Activated gamma-delta T cell treated with anti-CD3 and anti-CD28 coated beads, Interleukin-2, amount 50 U/mL, for 16 hours (primary cell): ENCODE data around the gene MDM4.
A peak's percentile ranks its signal among the peaks of the same experiment; 100 is the strongest.
"Not testable (repeated sequence)": the region's sequence is repeated elsewhere in the genome, so short reads cannot be mapped to it uniquely, and the experiment has no call there.

Experiments
- DNase-seq: peaks from one replicate; pipeline ENCODE4 v3.0.0-alpha.2; 2020; ENCODE audit warnings: low read depth

Gene MDM4

DNA sequence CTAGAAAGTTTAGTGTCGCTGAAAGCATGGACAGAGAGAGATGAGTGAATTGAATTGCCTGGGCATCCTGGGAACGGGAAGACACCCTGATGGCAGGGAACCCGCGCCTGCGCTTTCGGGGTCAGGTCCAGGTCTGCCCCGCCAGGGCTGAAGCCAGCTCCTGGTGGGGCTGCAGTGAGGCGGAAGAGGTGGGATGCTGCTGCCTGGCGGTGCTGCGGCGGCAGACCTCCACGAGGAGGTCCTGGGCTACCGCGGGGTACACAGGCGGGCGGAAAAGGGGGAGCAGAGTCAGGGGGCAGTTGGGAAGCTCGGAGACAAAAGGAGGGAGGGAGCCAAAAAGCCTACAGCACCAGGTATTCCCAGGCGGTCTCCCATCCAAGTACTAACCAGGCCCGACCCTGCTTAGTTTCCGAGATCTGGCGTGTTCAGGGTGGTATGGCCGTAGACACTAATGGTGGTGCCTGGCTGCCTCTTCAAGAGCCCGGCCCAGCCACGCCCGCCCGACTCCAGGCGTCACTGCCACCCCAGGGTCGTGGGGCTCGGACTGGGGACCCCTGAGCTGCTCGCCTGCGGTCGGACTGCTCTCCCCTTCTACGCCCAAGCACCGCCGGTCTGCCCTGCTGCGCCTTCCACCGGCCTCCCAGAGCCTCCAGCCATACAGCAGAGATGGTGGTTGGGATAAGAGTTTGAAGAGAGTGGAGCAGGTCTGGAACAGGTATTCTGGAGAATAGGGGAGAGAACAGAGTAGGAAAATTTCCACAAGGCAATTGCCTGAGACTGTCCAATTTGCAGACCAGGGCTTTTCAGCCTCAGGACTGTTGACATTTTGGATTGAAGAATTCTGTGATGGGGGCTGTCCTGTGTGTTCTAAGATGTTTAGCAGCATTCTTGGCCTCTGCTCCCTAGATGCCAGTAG, 46.1 kb downstream of the MDM4 start:
- DNase-seq, result no peak

DNA sequence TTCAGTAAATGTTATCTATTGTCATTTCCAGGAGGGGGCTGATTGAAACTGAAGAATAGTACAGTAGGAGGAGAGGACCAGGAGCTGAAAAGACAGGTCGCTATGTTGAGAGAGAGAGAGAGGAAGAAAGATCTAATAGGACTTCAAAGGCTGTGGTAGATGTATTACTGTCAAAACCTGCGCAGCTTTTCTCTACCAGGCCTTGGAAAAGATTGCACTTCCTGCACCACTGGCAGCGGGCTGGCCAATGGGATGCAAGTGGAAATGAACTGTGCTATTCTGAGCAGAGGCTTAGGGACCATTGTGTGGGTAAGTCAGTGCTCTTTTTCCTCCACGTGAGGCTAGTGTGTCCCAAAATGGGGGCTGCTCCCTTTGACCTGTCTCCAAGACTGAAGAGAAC, 47.1 kb downstream of the MDM4 start:
- no peak for DNase-seq

DNA sequence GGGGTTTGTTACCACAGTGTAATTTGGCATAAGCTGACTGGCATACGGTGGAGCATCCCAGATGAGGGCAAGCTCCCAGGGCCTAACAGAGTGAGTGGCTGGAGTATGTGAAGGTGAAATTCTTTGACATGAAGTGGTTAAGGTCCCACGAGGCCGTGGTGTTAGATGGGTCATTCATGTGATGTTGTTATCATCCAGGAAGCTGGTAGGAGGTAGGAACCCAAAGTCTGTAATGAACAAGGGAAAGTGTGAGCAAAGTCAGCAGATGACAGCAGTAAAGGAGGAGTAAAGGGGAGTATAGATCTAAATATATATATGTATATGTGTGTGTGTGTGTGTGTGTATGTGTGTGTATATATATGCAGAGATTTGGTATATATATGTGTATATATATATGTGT, 47.6 kb downstream of the MDM4 start:
- no peak for DNase-seq

DNA sequence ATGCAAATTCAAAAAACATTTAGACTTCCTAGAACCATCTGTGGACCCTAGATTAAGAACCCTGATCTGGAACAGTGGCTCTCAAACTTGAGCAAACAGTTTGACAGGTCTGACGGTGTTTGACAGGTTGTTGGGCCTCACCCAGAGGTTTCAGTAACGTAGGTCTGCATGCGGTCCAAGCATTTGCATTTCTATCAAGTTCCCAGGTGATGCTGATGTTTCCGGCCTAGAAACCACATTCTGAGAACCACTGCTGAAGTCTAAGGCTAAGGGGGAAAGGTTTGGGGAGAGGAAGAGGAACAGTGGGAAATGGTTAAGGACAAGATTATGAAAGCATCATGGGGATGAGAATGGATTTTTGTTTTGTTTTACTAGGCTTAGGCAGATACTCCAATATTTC, 48.6 kb downstream of the MDM4 start:
- DNase-seq, result no peak

DNA sequence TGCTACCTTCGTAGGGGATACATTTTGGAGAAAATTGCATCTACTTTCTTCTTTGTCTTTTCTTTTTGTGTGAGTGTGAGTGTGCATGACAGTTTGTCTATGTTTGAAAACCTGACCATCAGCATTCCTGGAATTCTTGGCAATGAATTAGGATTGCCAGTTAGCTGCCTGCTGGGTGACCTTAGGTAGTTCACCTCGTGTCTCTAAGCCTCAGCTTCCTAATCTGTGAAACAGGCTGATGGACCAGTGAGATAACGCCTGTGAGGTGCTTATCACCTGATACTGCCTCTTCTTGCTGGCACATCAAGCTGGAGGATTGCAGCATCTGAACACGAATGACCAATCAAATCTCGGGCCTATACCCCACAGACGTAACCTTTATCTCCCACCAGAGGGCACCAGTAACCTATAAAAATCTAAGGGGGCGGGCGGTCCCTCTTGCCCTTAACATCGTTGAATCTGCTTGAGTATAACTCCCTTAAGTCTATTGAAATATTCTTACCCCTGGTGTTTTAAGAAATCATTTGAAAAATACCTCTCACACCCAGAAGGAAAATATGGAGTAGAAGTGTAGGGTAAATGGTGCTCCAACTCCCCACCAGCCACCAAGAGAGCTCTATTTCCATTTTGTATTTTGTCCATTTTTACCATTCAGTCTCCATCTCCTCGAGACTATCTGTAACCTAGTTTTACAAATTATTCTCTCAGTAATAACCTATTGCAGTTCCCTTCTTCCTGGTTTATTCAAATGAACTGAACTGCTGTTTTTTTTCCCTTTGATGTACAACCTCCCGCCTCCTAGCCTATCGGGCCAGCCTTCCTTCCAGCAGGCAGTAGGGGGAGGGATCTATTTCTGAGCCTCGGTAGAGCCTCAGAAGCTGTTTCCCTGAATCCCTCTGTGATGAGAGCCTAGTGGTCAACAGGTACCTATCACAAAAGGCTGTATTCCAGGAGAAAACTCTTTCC, 49.7 kb downstream of the MDM4 start:
- peak; percentile 32 for DNase-seq

DNA sequence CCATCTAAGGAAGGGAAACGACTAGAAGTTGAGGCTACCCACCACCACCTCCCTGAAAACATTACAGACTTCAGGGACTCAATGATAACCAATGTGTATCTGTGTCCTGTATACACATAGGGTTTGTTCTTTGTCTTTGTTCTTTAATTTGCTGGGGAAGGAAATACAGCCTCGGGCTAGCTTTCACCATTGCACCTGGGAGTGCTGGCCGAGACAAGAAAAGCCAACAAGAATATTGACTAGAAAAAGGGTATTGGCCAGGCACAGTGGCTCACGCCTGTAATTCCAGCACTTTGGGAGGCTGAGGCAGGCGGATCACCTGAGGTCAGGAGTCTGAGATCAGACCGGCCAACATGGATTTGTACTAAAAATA, 50.4 kb downstream of the MDM4 start:
- DNase-seq, result no peak

DNA sequence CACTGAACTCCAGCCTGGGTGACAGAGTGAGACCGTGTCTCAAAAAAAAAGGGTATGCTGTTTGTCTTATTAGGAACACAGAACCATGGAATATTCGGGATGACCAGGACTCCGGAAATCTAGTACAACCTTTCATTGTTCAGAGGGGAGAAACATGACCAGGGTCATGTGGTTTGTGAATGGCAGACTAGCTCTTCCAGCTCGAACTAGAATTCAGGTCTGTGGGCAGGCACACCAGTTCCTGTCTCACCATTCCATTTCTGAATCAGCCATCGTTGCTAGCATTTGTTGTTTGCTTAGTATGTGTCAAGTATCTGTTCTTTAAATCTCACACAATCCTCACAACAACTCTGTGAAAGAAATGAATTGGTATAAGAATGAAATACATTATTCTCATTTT, 50.9 kb downstream of the MDM4 start:
- no peak for DNase-seq

DNA sequence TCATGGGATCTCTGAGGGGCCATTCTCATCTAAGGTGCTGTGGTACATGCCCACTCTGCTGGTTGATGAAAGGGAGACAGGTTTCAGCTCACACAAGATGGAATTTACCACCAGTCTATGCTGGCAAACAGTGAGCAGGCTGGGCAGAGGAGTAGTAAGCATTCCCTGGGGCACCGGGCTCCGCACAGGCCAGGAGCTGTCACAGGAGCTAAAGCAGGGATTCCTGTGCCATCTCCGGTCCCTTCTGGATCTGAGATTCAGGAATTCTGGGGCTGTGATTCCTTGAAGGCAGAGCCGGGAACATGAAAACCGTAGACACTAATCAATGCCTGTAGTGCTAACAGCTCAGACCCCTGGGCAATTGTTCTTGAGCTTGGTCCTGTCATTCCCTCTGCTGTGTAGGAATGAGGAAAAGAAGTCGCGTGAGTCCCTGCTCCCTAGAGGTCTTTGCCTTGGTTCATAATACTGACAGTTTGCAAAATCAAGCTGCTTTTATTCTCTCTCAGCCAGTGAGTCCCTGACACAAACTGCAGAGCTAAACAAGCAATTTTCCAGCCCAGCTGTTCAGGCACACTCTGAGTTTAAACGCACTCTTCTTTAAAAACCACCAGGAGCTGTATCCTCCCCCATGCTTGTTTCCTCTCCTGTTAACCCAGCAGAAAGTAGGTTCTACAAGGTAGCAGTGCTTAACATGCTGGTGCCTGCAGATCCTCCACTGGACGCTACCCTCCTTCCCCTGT, 52.5 kb downstream of the MDM4 start:
- no peak for DNase-seq

DNA sequence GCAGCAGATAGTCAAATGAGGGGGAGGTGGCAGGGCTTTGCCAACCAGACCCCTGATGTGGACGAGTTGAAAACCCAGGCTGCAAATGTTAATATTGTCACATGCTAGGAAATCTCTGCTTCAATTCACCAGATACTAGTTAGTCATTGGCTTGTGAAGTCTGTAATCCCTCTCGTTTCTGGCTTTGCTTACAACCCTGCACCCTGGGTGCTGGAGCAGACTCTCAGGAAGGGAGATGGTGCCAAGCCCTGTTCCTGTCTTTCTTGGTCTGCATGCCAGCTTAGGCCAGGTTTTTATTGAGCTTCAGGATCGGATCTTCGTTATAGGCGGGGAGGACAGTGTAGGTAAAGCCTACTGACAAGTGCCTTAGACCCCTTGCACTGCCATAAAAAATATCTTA, 53.3 kb downstream of the MDM4 start:
- DNase-seq, result no peak

DNA sequence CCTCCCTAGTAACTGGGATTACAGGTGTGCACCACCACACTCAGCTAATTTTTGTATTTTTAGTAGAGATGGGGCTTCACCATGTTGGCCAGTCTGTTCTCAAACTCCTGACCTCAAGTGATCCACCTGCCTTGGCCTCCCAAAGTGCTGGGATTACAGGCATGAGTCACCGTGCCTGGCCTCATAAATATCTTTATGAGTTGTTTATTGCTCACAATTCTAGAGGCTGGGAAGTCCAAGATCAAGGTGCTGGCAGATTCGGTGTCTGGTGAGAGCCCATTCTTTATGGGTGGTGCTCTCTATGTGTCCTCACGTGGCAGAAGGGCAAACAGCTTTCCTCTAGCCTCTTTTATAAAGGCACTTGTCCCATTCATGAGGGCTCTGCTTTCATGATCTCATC, 53.8 kb downstream of the MDM4 start:
- not testable (repeated sequence) for DNase-seq

DNA sequence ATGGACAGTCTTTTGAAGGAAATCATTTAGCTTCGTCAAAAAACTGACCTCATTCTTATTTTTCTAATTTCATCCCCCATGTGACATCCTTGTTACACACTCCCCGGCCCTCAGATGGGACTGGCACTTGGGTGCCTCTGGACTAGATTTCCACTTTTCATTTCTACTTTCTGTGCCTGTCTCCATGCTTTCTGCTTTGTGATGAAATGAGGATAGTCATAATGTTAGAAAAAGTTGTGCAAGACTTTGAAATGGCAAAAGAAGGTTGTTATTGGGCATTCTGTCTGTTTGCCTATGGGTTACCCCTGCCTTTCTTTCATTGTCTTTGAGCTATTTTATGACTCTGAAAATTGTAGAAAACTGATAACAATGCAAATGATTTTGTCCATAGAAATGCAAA, 54.9 kb downstream of the MDM4 start:
- DNase-seq, result no peak

DNA sequence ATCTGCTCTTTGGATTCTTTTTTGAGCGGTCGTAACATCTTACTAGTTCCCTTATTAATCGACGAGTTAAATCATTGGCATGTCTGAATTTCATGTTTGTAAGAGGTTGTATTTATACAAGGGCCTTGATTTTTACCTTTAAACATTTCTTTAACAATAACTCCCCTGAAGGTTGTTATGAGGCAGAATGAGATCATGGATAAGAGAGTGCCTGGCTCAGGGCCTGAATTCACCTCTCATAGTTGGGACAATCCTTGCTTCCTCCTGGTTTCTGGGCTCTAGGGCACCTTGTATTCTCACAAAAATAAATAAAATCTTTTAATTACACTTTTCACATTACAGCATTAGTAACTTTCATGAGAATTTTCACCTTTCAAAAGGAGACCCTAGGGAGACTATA, 55.4 kb downstream of the MDM4 start:
- no peak for DNase-seq

DNA sequence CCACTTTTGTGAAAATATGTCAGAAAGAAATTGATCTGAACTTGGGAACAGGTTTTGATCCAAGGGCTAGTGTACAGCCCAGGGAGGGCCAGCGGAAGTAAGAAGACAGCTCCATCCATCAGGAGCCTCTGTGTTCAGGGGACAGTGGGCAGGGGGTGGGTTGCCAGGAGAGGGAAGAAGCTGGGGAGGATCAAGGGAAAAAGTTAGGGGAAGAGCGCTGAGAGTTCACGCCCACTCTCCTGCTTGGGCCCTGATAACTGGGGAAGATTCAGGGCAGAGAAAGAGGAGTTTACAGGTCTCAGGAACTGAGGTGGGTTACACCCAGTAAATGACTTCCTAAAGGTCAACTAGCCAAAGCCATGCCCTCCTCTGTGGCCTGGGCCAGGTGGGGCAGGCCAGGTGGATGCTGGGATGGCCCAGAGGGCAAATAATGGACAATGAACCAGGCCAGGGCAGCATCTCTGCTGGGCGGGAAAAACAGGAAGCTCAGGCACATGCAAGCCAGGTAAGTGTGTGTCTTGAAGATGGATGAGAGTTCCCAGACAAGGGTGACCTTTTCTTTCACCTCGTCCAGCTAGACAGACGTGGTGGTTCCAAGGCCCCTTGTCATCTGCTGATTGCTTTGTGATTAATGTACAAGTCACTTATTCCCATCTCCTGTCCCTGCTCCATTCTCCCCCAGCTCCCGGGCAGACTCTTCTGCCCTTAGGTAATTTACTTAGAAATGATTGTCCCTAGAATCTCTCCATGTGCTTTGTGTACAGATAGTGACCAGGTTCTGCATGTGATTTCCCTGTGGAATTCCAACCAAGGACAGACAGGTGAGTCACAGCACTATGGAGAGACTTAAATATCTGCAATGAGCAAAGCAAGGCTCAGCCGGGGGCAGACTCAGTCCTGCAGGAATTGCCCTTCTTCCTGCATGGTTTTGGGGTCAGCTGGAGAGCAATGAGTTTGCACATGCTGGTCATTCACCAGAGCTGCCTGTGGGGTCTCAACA, 57.0 kb downstream of the MDM4 start:
- DNase-seq, result no peak

DNA sequence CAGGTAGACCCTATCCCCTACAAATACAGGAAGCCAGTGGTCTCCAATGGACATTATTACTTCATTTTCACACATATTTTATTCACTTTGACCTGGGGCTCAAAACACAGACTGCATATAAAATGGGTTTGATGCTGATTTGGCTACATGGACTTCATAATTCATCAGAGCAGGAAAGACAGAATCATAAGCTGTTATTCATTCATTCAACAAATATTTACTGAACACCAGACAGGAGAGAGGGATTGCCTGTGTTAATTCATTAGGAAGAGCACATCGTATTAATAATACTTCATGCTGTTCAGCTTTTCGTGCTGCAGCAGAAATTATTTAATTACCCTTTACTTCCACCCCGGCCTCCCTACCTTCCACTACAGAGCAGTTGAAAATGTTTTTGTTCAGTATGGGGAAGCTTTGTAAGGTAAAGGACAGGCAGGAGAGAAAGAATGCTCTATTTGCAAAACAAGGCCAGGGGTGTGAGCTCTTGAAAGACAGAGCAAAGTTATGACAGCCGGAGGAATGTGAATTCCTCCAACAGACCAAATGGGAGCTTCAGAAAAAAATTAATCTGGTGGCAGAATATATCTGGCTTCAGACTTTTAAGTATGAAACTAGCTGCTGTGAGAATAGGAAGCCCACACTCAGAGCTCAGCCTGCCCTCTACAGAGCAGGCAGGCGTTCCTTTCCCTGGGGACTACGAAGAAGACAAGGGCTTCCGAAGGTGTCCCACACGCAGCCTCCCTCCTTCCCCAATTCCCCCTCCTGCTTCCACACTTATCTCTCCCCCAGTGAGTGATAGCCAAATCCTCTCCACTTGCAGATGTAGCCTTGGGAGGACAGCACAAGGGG, 58.0 kb downstream of the MDM4 start:
- no peak for DNase-seq

DNA sequence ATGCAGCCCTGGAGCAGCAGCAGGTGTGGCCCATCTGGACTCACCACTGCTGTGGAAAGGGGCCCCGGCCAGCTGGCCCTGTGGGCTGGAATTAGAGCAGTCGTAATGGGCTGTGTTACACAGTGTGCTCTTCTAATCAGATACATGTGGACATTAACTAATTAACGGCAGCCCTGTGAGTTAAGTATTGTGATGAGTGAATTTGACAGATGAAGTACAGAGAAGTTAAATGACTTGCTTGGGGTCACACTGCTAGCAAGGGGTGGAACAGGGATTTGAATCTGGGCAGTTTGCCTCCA, 58.6 kb downstream of the MDM4 start:
- no peak for DNase-seq

DNA sequence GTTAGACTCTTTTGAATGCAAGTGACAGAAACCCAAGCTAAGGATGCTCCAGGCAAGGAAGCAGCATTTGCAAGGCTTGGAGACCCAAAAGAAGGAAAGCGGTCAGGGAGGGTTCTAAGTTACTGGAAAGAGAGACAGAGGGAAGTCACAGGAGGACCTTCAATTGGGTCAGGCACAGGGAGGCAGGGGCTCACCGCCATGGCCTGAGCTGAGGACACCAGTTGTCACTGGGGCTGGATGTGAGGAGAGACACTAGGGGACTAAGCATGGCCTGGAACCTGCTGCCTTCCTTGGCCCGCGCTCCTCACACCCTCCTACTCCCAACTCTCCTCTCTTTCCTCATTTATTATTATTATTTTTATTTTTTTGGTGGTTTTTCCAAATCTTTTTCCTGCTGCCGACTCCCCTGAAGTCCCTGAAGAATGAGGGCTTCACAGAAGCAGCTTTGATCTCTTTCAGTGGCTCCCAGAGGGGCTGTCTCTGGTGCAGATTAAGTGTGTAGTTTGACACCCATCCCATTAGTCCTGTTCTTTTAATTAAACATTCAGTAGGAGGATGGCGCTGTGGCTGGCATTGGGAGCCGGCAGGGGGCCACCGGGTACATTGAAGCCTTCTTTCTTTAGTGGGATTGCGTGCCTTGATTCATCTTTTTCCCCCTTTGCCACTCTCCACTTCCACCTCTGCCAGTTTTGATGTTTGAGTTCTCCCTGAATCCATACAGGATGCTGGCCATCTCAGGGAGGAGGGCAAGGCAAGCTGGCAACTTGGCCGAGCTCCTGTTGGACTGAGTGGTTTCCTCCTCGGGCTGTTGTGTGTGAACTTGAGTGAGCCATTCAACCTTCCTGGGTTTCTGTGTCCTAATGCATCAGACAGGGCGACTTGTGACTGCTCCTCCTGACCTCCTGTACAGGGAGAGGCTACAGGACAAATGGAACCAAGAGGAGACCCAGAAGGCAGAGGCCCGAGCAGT, 59.3 kb downstream of the MDM4 start:
- no peak for DNase-seq

DNA sequence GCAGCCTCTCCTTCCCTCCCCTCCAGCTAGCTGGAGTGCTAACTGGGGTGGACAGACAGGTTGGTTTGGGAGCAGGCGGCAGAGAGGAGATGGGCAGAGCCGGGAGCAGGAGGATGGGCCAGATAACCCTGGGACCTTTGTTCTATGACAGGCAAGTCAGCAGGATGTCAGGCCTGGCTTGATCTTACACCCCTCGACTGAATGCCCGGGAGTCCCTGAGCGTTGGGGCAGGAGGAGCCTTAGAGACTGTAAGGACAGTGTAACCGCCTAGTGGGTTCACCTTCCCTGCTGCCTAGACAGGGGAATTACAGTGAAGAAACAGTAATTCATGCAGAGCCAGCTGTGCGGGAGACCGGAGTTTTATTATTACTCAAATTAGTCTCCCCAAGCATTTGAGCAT, 60.2 kb downstream of the MDM4 start:
- DNase-seq, result no peak

DNA sequence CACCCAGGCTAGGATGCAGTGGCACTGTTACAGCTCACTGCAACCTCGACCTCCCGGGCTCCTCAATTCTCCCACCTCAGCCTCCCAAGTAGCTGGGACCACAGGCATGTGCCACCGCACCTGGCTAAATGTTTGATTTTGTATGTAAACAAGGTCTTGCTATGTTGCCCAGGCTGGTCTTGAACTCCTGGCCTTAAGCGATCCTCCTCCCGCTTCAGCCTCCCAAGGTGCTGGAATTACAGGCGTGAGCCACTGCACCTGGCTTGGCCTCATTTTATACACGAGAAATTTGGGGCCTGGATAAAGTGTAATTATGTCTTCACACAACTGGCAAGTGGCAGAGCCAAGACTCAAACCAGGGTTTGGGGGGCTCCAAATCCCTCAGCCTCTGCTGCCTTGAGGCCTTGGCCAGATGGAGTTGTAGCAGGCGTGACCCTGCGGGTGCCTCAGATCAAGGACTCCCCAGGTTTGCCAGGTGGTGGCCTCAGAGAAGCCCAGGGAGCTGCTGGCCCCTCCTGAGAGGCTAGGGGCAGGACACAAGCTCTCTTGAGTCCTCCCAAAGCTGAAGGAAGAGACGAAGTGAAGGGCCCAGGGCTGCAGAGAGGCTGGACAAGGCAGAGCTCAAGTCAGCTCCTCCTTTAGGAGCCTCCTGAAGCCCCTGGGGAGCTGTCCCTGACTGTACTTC, 61.7 kb downstream of the MDM4 start:
- DNase-seq, result no peak
